HepG2 (cell line): Measurements from ENCODE around the gene SNX15. TPM values are rescaled to one million over a fixed set of nuclear protein-coding genes. Genes with fewer than 3 reads are reported as not detected.

Source experiments
- ATF2 ChIP-seq: sonication (generic); formaldehyde crosslinking; IDR thresholded peaks from 2 replicates; pipeline ENCODE4 v1.4.0; 2020; ENCODE audit warnings: missing genetic modification reagents
- BHLHE40 ChIP-seq: IDR thresholded peaks from 2 replicates; pipeline ENCODE4 v1.6.1; 2011; ENCODE audit warnings: low read length, improper control_type of control experiment
- HNF1B ChIP-seq: sonication (generic); formaldehyde crosslinking; IDR thresholded peaks from 2 replicates; pipeline ENCODE4 v1.5.1; 2020; ENCODE audit warnings: mild to moderate bottlenecking, moderate library complexity, missing genetic modification reagents
- ISL2 ChIP-seq: sonication (generic); formaldehyde crosslinking; IDR thresholded peaks from 2 replicates; pipeline ENCODE4 v1.5.0; 2020; ENCODE audit warnings: missing genetic modification reagents
- KDM2A ChIP-seq: sonication (generic); formaldehyde crosslinking; IDR thresholded peaks from 2 replicates; pipeline ENCODE4 v1.4.0; 2020; ENCODE audit warnings: low read depth, missing genetic modification reagents, borderline replicate concordance
- POGZ ChIP-seq: sonication (generic); formaldehyde crosslinking; IDR thresholded peaks from 2 replicates; pipeline ENCODE4 v1.4.0; 2020; ENCODE audit warnings: mild to moderate bottlenecking, missing genetic modification reagents
- XRCC5 ChIP-seq: fragments of 200-400 bp; formaldehyde crosslinking; optimal IDR thresholded peaks from 2 replicates; pipeline ENCODE3; 2017; ENCODE audit warnings: mild to moderate bottlenecking, low read length
- ZNF205 ChIP-seq: IDR thresholded peaks from 2 replicates; pipeline ENCODE4 v1.6.1; 2018; ENCODE audit warnings: missing biosample characterization, missing genetic modification reagents
- ZNF24 ChIP-seq: fragments of 450-650 bp; IDR thresholded peaks from 2 replicates; pipeline ENCODE4 v1.6.1; 2017; ENCODE audit warnings: antibody characterized with exemption, mild to moderate bottlenecking
- ZNF292 ChIP-seq: sonication (generic); formaldehyde crosslinking; IDR thresholded peaks from 2 replicates; pipeline ENCODE4 v1.8.1; 2022; ENCODE audit warnings: mild to moderate bottlenecking, low read depth, missing genetic modification reagents, borderline replicate concordance
- ZNF468 ChIP-seq: sonication (generic); formaldehyde crosslinking; IDR thresholded peaks from 2 replicates; pipeline ENCODE4 v1.8.0; 2022; ENCODE audit warnings: mild to moderate bottlenecking, moderate library complexity, missing genetic modification reagents
- ZNF687 ChIP-seq: sonication (generic); formaldehyde crosslinking; IDR thresholded peaks from 2 replicates; pipeline ENCODE4 v1.5.1; 2020; ENCODE audit warnings: mild to moderate bottlenecking, missing genetic modification reagents, moderate library complexity
- ZNF749 ChIP-seq: sonication (generic); formaldehyde crosslinking; IDR thresholded peaks from 2 replicates; pipeline ENCODE4 v1.8.0; 2022; ENCODE audit warnings: mild to moderate bottlenecking, missing genetic modification reagents, moderate library complexity, borderline replicate concordance
- ZNF766 ChIP-seq: sonication (generic); formaldehyde crosslinking; IDR thresholded peaks from 2 replicates; pipeline ENCODE4 v1.5.0; 2020; ENCODE audit warnings: missing genetic modification reagents, borderline replicate concordance
- polyA plus RNA-seq, 8 experiments: library from polyadenylated mRNA; depleted of rRNA in 3 of 8; stranded (reverse) in 7 of 8; unstranded in 1 of 8; fragments of >200 nt; fragmentation: Illumina TruSeq in 4 of 8; extraction: Trizol in 4 of 8; gene quantifications; 2 replicates each; pipeline versions ENCODE4 v1.2.1 to v1.2.3, GENCODE V29; 2011 to 2016; ENCODE audit warnings: low read depth in 4 of 8, missing spikeins in 1 of 8, mixed read lengths in 1 of 8; ENCODE audit not compliant: insufficient read depth in 1 of 8
- total RNA-seq, 5 experiments: library from RNA; depleted of rRNA; stranded (reverse); fragments of >200 nt; fragmentation: Illumina TruSeq; extraction: Trizol; gene quantifications; 2 replicates each; pipeline ENCODE4 v1.2.3, GENCODE V29; 2016; ENCODE audit warnings: low read depth in 1 of 5
- TF ChIP-seq, protein P1 (sequence below): sonication (generic); formaldehyde crosslinking; IDR thresholded peaks from 2 replicates; pipeline ENCODE4 v1.4.0; 2020; ENCODE audit warnings: mild to moderate bottlenecking, missing genetic modification reagents

The SNX15 gene
- total and polyA plus RNA-seq, 2 of the 13 experiments (the other 11 are each of a cell fraction or from before 2014, with no cell fraction given) = 19.1 to 22.6 TPM

- TF ChIP-seq ZNF468 (CRISPR knock-in tag) = no peak
- TF ChIP-seq HNF1B (CRISPR knock-in tag) = 0 out of 2 replicates have a peak, but pooled peaks have one; percentile 48
- no peak for TF ChIP-seq POGZ (CRISPR knock-in tag)
- peak; percentile 44 for TF ChIP-seq ZNF687 (CRISPR knock-in tag)
- TF ChIP-seq ZNF749 (CRISPR knock-in tag) = no peak
- TF ChIP-seq BHLHE40 = no peak
- TF ChIP-seq KDM2A (CRISPR knock-in tag) = 0 out of 2 replicates have a peak, but pooled peaks have one; percentile 28
- TF ChIP-seq, protein P1, sequence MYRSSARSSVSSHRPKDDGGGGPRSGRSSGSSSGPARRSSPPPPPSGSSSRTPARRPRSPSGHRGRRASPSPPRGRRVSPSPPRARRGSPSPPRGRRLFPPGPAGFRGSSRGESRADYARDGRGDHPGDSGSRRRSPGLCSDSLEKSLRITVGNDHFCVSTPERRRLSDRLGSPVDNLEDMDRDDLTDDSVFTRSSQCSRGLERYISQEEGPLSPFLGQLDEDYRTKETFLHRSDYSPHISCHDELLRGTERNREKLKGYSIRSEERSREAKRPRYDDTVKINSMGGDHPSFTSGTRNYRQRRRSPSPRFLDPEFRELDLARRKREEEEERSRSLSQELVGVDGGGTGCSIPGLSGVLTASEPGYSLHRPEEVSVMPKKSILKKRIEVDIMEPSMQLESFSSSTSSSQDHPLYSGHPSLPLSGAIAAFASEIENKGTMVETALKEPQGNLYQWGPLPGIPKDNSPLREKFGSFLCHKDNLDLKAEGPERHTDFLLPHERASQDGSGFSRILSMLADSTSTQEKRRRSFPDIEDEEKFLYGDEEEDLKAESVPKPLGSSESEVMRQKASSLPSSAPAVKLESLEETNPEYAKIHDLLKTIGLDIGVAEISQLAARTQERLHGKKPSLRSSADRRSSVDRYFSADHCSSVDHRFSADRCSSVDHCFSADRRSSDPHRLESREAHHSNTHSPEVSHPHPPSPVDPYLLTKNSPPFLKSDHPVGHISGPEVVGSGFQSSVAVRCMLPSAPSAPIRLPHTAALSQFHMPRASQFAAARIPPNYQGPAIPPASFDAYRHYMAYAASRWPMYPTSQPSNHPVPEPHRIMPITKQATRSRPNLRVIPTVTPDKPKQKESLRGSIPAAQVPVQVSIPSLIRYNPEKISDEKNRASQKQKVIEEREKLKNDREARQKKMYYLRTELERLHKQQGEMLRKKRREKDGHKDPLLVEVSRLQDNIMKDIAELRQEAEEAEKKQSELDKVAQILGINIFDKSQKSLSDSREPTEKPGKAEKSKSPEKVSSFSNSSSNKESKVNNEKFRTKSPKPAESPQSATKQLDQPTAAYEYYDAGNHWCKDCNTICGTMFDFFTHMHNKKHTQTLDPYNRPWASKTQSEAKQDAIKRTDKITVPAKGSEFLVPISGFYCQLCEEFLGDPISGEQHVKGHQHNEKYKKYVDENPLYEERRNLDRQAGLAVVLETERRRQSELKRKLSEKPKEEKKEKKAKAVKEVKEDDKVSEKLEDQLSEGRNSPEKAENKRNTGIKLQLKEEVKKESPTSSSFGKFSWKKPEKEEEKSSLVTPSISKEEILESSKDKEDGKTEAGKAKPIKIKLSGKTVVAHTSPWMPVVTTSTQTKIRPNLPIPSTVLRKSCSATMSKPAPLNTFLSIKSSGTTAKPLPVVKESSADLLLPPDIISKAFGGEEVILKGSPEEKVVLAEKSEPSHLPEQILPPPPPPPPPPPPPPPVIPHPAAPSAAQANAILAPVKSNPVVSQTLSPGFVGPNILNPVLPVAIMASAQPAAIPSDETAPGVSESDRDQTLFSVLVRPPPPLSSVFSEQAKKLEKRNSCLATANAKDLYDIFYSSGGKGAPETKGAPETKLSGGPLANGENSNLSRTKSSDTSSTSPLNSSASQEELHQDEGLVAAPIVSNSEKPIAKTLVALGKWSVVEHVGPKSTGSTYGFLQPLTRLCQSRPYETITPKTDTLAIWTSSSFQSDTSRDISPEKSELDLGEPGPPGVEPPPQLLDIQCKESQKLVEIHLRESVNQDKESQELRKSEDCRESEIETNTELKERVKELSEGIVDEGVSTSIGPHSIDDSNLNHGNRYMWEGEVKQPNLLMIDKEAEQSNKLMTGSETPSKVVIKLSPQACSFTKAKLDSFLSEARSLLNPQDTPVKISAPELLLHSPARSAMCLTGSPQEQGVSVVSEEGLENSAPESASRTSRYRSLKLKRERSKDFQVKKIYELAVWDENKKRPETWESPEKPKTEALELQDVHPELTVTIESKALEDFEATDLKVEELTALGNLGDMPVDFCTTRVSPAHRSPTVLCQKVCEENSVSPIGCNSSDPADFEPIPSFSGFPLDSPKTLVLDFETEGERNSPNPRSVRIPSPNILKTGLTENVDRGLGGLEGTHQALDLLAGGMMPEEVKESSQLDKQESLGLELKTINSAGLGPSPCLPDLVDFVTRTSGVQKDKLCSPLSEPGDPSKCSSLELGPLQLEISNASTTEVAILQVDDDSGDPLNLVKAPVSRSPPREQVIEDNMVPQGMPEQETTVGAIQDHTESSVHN (CRISPR knock-in tag) = no peak
- no peak for TF ChIP-seq ATF2 (CRISPR knock-in tag)
- TF ChIP-seq ISL2 (CRISPR knock-in tag) = no peak
- TF ChIP-seq ZNF292 (CRISPR knock-in tag) = no peak
- TF ChIP-seq ZNF205 (CRISPR knock-in tag) = no peak
- no peak for TF ChIP-seq ZNF24
- peak; percentile 62 for TF ChIP-seq XRCC5
- no peak for TF ChIP-seq ZNF766 (CRISPR knock-in tag)
These were observed 50.9 kb downstream of the SNX15 start (continued) for GRCh38 chr11:65078151-65078550.
